H9 (cell line): ENCODE data around the gene DDX49. TPM values are rescaled to one million over a fixed set of nuclear protein-coding genes. Genes with fewer than 3 reads are reported as not detected.

ENCODE experiments used
- DNase-seq: peaks from one replicate; pipeline ENCODE4 v3.0.0-alpha.2; 2017
- H2AFZ ChIP-seq: one replicate; pipeline ENCODE4 v1.6.1; 2013; ENCODE audit warnings: mild to moderate bottlenecking, low read length, control low read depth, moderate library complexity
- H2AK5ac ChIP-seq: 2 replicates; pipeline ENCODE4 v1.6.1; 2013; ENCODE audit warnings: low read length, control low read depth, mixed read lengths; ENCODE audit not compliant: insufficient read length
- H2BK120ac ChIP-seq: one replicate; pipeline ENCODE4 v1.6.1; 2013; ENCODE audit warnings: low read depth, mild to moderate bottlenecking, low read length, control low read depth, inconsistent platforms; ENCODE audit not compliant: poor library complexity, severe bottlenecking
- H2BK12ac ChIP-seq: 2 replicates; pipeline ENCODE4 v1.6.1; 2013; ENCODE audit warnings: low read length, control low read depth, mixed read lengths, low read depth; ENCODE audit not compliant: insufficient read length
- H2BK15ac ChIP-seq: 2 replicates; pipeline ENCODE4 v1.6.1; 2013; ENCODE audit warnings: low read depth, low read length, control low read depth
- H2BK20ac ChIP-seq: one replicate; pipeline ENCODE4 v1.6.1; 2013; ENCODE audit warnings: low read depth, mild to moderate bottlenecking, low read length, control low read depth, inconsistent platforms; ENCODE audit not compliant: poor library complexity, severe bottlenecking
- H2BK5ac ChIP-seq: 2 replicates; pipeline ENCODE4 v1.6.1; 2013; ENCODE audit warnings: low read length, control low read depth, mixed read lengths; ENCODE audit not compliant: insufficient read length
- H3K14ac ChIP-seq: 2 replicates; pipeline ENCODE4 v1.6.1; 2013; ENCODE audit warnings: low read length, control low read depth; ENCODE audit not compliant: insufficient read depth
- H3K18ac ChIP-seq: 2 replicates; pipeline ENCODE4 v1.6.1; 2013; ENCODE audit warnings: low read depth, mild to moderate bottlenecking, mixed read lengths, low read length, control low read depth; ENCODE audit not compliant: insufficient read length
- H3K23ac ChIP-seq: 2 replicates; pipeline ENCODE4 v1.6.1; 2013; ENCODE audit warnings: low read length, control low read depth, mixed read lengths, low read depth; ENCODE audit not compliant: insufficient read length
- H3K23me2 ChIP-seq: 2 replicates; pipeline ENCODE4 v1.6.1; 2013; ENCODE audit warnings: low read depth, mild to moderate bottlenecking, mixed read lengths, low read length, control low read depth; ENCODE audit not compliant: insufficient read length, poor library complexity, severe bottlenecking
- H3K27ac ChIP-seq: 2 replicates; pipeline ENCODE4 v1.5.1; 2013; ENCODE audit warnings: low read length, control low read depth, mixed read lengths, low read depth; ENCODE audit not compliant: insufficient read length
- H3K27me3 ChIP-seq: 2 replicates; pipeline ENCODE4 v1.6.1; 2013; ENCODE audit warnings: low read length, control low read depth, inconsistent platforms; ENCODE audit not compliant: insufficient read depth
- H3K4ac ChIP-seq: 2 replicates; pipeline ENCODE4 v1.6.1; 2013; ENCODE audit warnings: low read depth, mild to moderate bottlenecking, control low read depth, inconsistent platforms, low read length, moderate library complexity
- H3K4me1 ChIP-seq: 2 replicates; pipeline ENCODE4 v1.6.1; 2013; ENCODE audit warnings: low read length, control low read depth, inconsistent platforms; ENCODE audit not compliant: insufficient read depth
- H3K4me2 ChIP-seq: 2 replicates; pipeline ENCODE4 v1.6.1; 2013; ENCODE audit warnings: low read length, control low read depth, mixed read lengths; ENCODE audit not compliant: insufficient read length, insufficient read depth
- H3K56ac ChIP-seq: 2 replicates; pipeline ENCODE4 v1.6.1; 2013; ENCODE audit warnings: low read depth, mild to moderate bottlenecking, mixed read lengths, low read length, control low read depth; ENCODE audit not compliant: insufficient read length
- H3K79me1 ChIP-seq: 2 replicates; pipeline ENCODE4 v1.6.1; 2013; ENCODE audit warnings: low read depth, mild to moderate bottlenecking, moderate library complexity, low read length, control low read depth, inconsistent platforms; ENCODE audit not compliant: insufficient read depth, poor library complexity, severe bottlenecking
- H3K79me2 ChIP-seq: 2 replicates; pipeline ENCODE4 v1.6.1; 2013; ENCODE audit warnings: low read length, control low read depth, inconsistent platforms; ENCODE audit not compliant: insufficient read depth
- H3K9ac ChIP-seq: 2 replicates; pipeline ENCODE4 v1.6.1; 2013; ENCODE audit warnings: low read length, control low read depth, mixed read lengths; ENCODE audit not compliant: insufficient read length; ENCODE audit errors: extremely low read depth
- H3K9me3 ChIP-seq: one replicate; pipeline ENCODE4 v1.6.1; 2013; ENCODE audit warnings: low read depth, low read length, inconsistent platforms; ENCODE audit not compliant: control insufficient read depth
- H3T11ph ChIP-seq: one replicate; pipeline ENCODE4 v1.6.1; 2013; ENCODE audit warnings: mild to moderate bottlenecking, low read length, control low read depth, inconsistent platforms
- H4K20me1 ChIP-seq: one replicate; pipeline ENCODE4 v1.6.1; 2013; ENCODE audit not compliant: control insufficient read depth, insufficient read length, insufficient read depth
- H4K5ac ChIP-seq: 2 replicates; pipeline ENCODE4 v1.6.1; 2013; ENCODE audit warnings: low read depth, mild to moderate bottlenecking, mixed read lengths, low read length, control low read depth; ENCODE audit not compliant: insufficient read length
- H4K8ac ChIP-seq: replicated peaks from 2 replicates; pipeline ENCODE4 v1.6.1; 2013; ENCODE audit warnings: low read length, control low read depth, mixed read lengths, low read depth; ENCODE audit not compliant: insufficient read length
- H4K91ac ChIP-seq: 2 replicates; pipeline ENCODE4 v1.6.1; 2013; ENCODE audit warnings: low read depth, mild to moderate bottlenecking, moderate library complexity, mixed read lengths, low read length, control low read depth; ENCODE audit not compliant: insufficient read length
- H3K27ac Mint-ChIP-seq, 3 experiments: 2 replicates in 2 of 3; 3 replicates in 1 of 3; pipeline ENCODE4 v1.8.0; 2020 to 2021; ENCODE audit warnings: mixed read lengths in 3 of 3, mild to moderate bottlenecking in 1 of 3, moderate library complexity in 1 of 3
- H3K27me3 Mint-ChIP-seq: 2 replicates; pipeline ENCODE4 v1.8.0; 2021; ENCODE audit warnings: low read depth, mild to moderate bottlenecking, moderate library complexity, mixed read lengths
- H3K36me3 Mint-ChIP-seq, 3 experiments: 2 replicates in 2 of 3; 3 replicates in 1 of 3; pipeline ENCODE4 v1.8.0; 2020 to 2021; ENCODE audit warnings: low read depth in 3 of 3, mixed read lengths in 3 of 3; ENCODE audit not compliant: insufficient read depth in 1 of 3
- H3K4me1 Mint-ChIP-seq, 2 experiments: 2 replicates each; pipeline ENCODE4 v1.8.0; 2020; ENCODE audit warnings: mixed read lengths in 2 of 2
- H3K4me3 Mint-ChIP-seq, 2 experiments: 2 replicates in 1 of 2; 3 replicates in 1 of 2; pipeline ENCODE4 v1.8.0; 2020 to 2021; ENCODE audit warnings: mild to moderate bottlenecking in 2 of 2, mixed read lengths in 2 of 2, moderate library complexity in 1 of 2
- H3K9me3 Mint-ChIP-seq, 2 experiments: 2 replicates in 1 of 2; 3 replicates in 1 of 2; pipeline ENCODE4 v1.8.0; 2020; ENCODE audit warnings: mild to moderate bottlenecking in 2 of 2, mixed read lengths in 2 of 2, moderate library complexity in 1 of 2
- CTCF ChIP-seq: fragments of 200-600 bp; sonication (generic); conservative IDR thresholded peaks from 3 replicates; pipeline ENCODE4 v1.8.0; 2021; ENCODE audit warnings: antibody characterized with exemption, mild to moderate bottlenecking
- WGBS: extraction: QIAGEN DNeasy Blood & Tissue Kit; methylation state at CpG from one replicate; pipeline ENCODE4 v1.1.7; 2013; ENCODE audit warnings: missing lambda C conversion rate, low lambda C conversion rate, mixed read lengths; ENCODE audit not compliant: insufficient read length; ENCODE audit errors: extremely low coverage; 5-methylcytosine and 5-hydroxymethylcytosine counted together
- total RNA-seq: library from RNA; stranded (reverse); gene quantifications from 2 replicates; pipeline ENCODE4 v1.2.1, GENCODE V29; 2021

Gene DDX49
- total RNA-seq, 1 experiment from 2014 or later: 52.3 TPM

- Histone ChIP-seq H3K4ac (no peak overlapping the region), H3K27me3 (no peaks in the 10 kb centered on the region), H3K79me2 (no peaks in the 10 kb centered on the region), H4K91ac (no peak overlapping the region), H3K79me1 (no peaks in the 10 kb centered on the region), H3K4me1 (no peaks in the 10 kb centered on the region), H3K23me2 (no peaks in the 10 kb centered on the region), H3K27ac (no peak overlapping the region), H3K9me3 (no peaks in the 10 kb centered on the region), H3K4me2 (no peak overlapping the region), H3K56ac (no peak overlapping the region), H3T11ph (no peak overlapping the region), H4K20me1 (no peaks in the 10 kb centered on the region), H2AK5ac (no peak overlapping the region), H2BK120ac (no peak overlapping the region), H2BK20ac (no peak overlapping the region), H3K9ac (no peak overlapping the region), H4K8ac (no peak overlapping the region), H2AFZ (no peak overlapping the region), H3K23ac (no peak overlapping the region), H2BK5ac (no peak overlapping the region), H2BK15ac (no peak overlapping the region), H3K14ac (no peak overlapping the region), H3K18ac (no peak overlapping the region), H2BK12ac (no peak overlapping the region), H4K5ac (no peak overlapping the region)
- TF ChIP-seq CTCF: no peak
- Mint-ChIP-seq H3K9me3 (peaks cover 3 to 4% of the 10 kb centered on the region in 2 experiments; a peak in 3 of 5 replicates), H3K4me3 (no peak overlapping the region), H3K36me3 (peaks cover 0 to 4% (median 0%) of the 10 kb centered on the region in 3 experiments; a peak in 1 of 7 replicates), H3K4me1 (peaks cover 0 to 2% of the 10 kb centered on the region in 2 experiments; a peak in 1 of 4 replicates), H3K27me3 (peaks cover 19% of the 10 kb centered on the region), H3K27ac (no peak overlapping the region)
- WGBS: no CpG with 5 or more reads among the region's 12 CpGs
- no peak for DNase-seq
These were observed 52.8 kb downstream of the DDX49 start for GRCh38 chr19:18972301-18972811.
